Neural progenitor cell (in vitro differentiated cells): ENCODE data around the gene CREB3L4.

Experiments
- CTCF ChIP-seq: fragments of 200-600 bp; sonication (generic); IDR thresholded peaks from 2 replicates; pipeline ENCODE4 v1.5.1; 2017; ENCODE audit warnings: antibody characterized with exemption, mild to moderate bottlenecking
- EZH2 ChIP-seq: fragments of 200-600 bp; sonication (generic); IDR thresholded peaks from 2 replicates; pipeline ENCODE4 v1.6.1; 2017; ENCODE audit warnings: antibody characterized with exemption, mild to moderate bottlenecking, moderate library complexity
- EZH2phosphoT487 ChIP-seq: fragments of 200-600 bp; sonication (generic); IDR thresholded peaks from 2 replicates; pipeline ENCODE4 v1.6.1; 2017; ENCODE audit warnings: antibody characterized with exemption

- TF ChIP-seq CTCF = no peak
- TF ChIP-seq EZH2phosphoT487 = no peak
- no peak for TF ChIP-seq EZH2
Observed at GRCh38 chr1:153928791-153929341, 38.8 kb upstream of the CREB3L4 start.
